Left ventricle myocardium inferior (tissue), 1 donor: ENCODE data around the gene FAM131C. TPM values are rescaled to one million over a fixed set of nuclear protein-coding genes. Genes with fewer than 3 reads are reported as not detected.
A peak's percentile ranks its signal among the peaks of the same experiment; 100 is the strongest.

Source experiments
- DNase-seq: peaks from one replicate; pipeline ENCODE4 v3.0.0-alpha.2; 2020
- H3K27ac ChIP-seq: fragments of 200-600 bp; replicated peaks from 2 replicates; pipeline ENCODE4 v1.8.0; 2021
- H3K27me3 ChIP-seq: fragments of 200-600 bp; 2 replicates; pipeline ENCODE4 v1.8.0; 2021; ENCODE audit warnings: low read depth
- H3K36me3 ChIP-seq: fragments of 200-600 bp; 2 replicates; pipeline ENCODE4 v1.8.0; 2021
- H3K4me1 ChIP-seq: fragments of 200-600 bp; 2 replicates; pipeline ENCODE4 v1.8.0; 2021
- H3K4me3 ChIP-seq: fragments of 200-600 bp; 2 replicates; pipeline ENCODE4 v1.8.0; 2021; ENCODE audit warnings: mild to moderate bottlenecking, moderate library complexity
- H3K9me3 ChIP-seq: fragments of 200-600 bp; replicated peaks from 2 replicates; pipeline ENCODE4 v1.8.0; 2021
- CTCF ChIP-seq: fragments of 200-600 bp; IDR thresholded peaks from 2 replicates; pipeline ENCODE4 v1.8.0; 2021; ENCODE audit warnings: antibody characterized with exemption, mild to moderate bottlenecking, borderline replicate concordance
- intact Hi-C: fragments of 100-400 bp; cut with micrococcal nuclease; formaldehyde crosslinking; loops from one replicate; pipeline ENCODE4 v1.11.0; 2022
- total RNA-seq: library from RNA; stranded (reverse); fragmentation: NEBNext Ultra II Directional; extraction: Animal tissue kit (Norgen Biotek cat#: 25700); gene quantifications from one replicate; pipeline ENCODE4 v1.2.1, GENCODE V29; 2021
- donor health status: DM: no; HTN: yes; CAD: no; lungs with severe emphysema.

Gene FAM131C
- total RNA-seq, 1 donor from 2014 or later = 5.4 TPM

GRCh38 chr1:16015960-16016901 is 57.2 kb downstream of the FAM131C start:
- peak; percentile 54 for DNase-seq
- H3K36me3 ChIP-seq = peaks cover 10% of the 10 kb centered on the region
- H3K4me3 ChIP-seq = peak overlapping the region; percentile 74
- no peak for TF ChIP-seq CTCF
- peak overlapping the region; percentile 97 for H3K27ac ChIP-seq
- H3K4me1 ChIP-seq = peaks cover 85% of the 10 kb centered on the region
- H3K9me3 ChIP-seq = no peaks in the 10 kb centered on the region
- H3K27me3 ChIP-seq = no peaks in the 10 kb centered on the region
- intact Hi-C loops = no loop called here

- Histone ChIP-seq H3K4me1 (peaks cover 78% of the 10 kb centered on the region), H3K4me3 (peak overlapping the region; percentile 74), H3K27ac (peak overlapping the region; percentile 97), H3K27me3 (no peaks in the 10 kb centered on the region), H3K9me3 (no peaks in the 10 kb centered on the region), H3K36me3 (peaks cover 10% of the 10 kb centered on the region)
- peak; percentile 24 for DNase-seq
- intact Hi-C loops = no loop called here
- TF ChIP-seq CTCF = no peak
Observed at GRCh38 chr1:16015491-16015890, 58.0 kb downstream of the FAM131C start.

GRCh38 chr1:16014509-16015482 is 58.7 kb downstream of the FAM131C start:
- Histone ChIP-seq H3K9me3 (no peaks in the 10 kb centered on the region), H3K27me3 (no peaks in the 10 kb centered on the region), H3K36me3 (peaks cover 10% of the 10 kb centered on the region), H3K4me1 (peaks cover 71% of the 10 kb centered on the region), H3K27ac (peak overlapping the region; percentile 97), H3K4me3 (peak overlapping the region; percentile 74)
- no peak for TF ChIP-seq CTCF
- intact Hi-C loops = no loop called here
- peak; percentile 63 for DNase-seq

- intact Hi-C loops = no loop called here
- Histone ChIP-seq H3K36me3 (peaks cover 10% of the 10 kb centered on the region), H3K4me3 (peak overlapping the region; percentile 74), H3K27ac (peak overlapping the region; percentile 97), H3K4me1 (peaks cover 63% of the 10 kb centered on the region), H3K27me3 (no peaks in the 10 kb centered on the region), H3K9me3 (no peaks in the 10 kb centered on the region)
- no peak for DNase-seq
- no peak for TF ChIP-seq CTCF
Observed at GRCh38 chr1:16013908-16014258, 59.6 kb downstream of the FAM131C start.

- peak overlapping the region; percentile 74 for H3K4me3 ChIP-seq
- H3K4me1 ChIP-seq = peaks cover 58% of the 10 kb centered on the region
- intact Hi-C loops = no loop called here
- no peaks in the 10 kb centered on the region for H3K9me3 ChIP-seq
- peaks cover 10% of the 10 kb centered on the region for H3K36me3 ChIP-seq
- DNase-seq = peak; percentile 76
- H3K27me3 ChIP-seq = no peaks in the 10 kb centered on the region
- no peak for TF ChIP-seq CTCF
- H3K27ac ChIP-seq = peak overlapping the region; percentile 97
Observed at GRCh38 chr1:16013220-16013907, 60.1 kb downstream of the FAM131C start.
